GM08714 (cell line): Measurements from ENCODE around the gene LSM2.

Experiments used
- H3K4me3 ChIP-seq: fragments of 200-500 bp; sonication (Bioruptor generic); 2 replicates; pipeline ENCODE4 v1.5.1; 2014; ENCODE audit warnings: mild to moderate bottlenecking, low read length, inconsistent platforms
- ZNF274 ChIP-seq: IDR thresholded peaks from 2 replicates; pipeline ENCODE4 v1.6.1; 2012; ENCODE audit warnings: mild to moderate bottlenecking, low read depth, low read length

The LSM2 gene

GRCh38 chr6:31776989-31777666, 29.6 kb downstream of the LSM2 start, which contains the start of gene VWA7:
VWA7 (minus strand) TSS chr6:31777328; CDS start chr6:31776779, 549 bp downstream.
- no peak for TF ChIP-seq ZNF274
- no peak within 1 kb of the TSS for H3K4me3 ChIP-seq

DNA sequence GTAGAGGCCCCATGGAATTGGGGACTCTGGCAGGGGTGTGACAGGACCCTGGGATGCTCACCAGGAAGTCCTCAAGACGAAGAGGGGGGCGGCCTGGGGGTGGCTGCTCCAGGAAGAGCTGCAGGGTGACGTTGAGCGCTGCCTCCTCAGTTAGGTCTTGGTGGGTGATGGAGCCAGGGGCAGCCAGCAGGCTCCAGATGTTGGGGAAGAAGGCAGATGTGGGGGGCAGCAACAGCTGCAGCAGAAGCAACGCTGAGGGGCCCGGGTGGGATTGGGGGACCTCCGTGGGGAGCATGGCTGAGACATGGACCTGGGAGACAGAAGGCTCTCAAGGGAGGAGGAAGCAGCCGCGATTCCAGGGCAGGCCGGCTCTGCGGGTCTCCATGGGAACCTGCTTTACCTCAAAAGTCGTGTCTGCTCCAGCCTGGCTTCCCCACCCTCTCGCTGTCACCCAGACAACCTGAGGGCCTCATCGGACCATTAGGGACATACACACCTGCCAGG, 30.2 kb downstream of the LSM2 start:
- TF ChIP-seq ZNF274: no peak
- no peak overlapping the region for H3K4me3 ChIP-seq

GRCh38 chr6:31775633-31776484, 30.9 kb downstream of the LSM2 start:
- no peak for TF ChIP-seq ZNF274
- H3K4me3 ChIP-seq: no peak overlapping the region

- no peak for TF ChIP-seq ZNF274
Observed at GRCh38 chr6:31775184-31775583, 31.6 kb downstream of the LSM2 start.

DNA sequence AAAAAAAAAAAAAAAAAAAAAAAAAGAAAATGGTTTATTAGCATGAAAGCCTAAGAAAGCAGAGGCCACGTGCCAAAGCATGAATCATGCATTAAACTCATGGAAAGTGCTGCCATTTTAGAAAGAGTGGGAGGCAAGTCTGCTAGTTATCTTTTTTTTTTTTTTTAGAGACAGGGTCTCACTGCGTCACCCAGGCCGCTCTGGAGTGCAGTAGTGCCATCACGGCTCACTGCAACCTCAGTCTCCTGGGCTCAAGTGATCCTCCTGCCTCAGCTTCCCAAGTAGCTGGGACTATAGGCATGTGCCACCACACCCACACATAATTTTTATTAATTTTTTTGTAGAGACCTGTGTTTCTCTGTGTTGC, 34.8 kb downstream of the LSM2 start:
- no peak overlapping the region for H3K4me3 ChIP-seq
- no peak for TF ChIP-seq ZNF274

More at GRCh38 chr6:31775184-31775583, 31.6 kb downstream of the LSM2 start:
- no peak overlapping the region for H3K4me3 ChIP-seq

GRCh38 chr6:31770860-31771259, 35.9 kb downstream of the LSM2 start:
- TF ChIP-seq ZNF274: no peak
- H3K4me3 ChIP-seq: no peak overlapping the region

- TF ChIP-seq ZNF274: no peak
Observed at GRCh38 chr6:31769684-31770371, 36.9 kb downstream of the LSM2 start.

DNA sequence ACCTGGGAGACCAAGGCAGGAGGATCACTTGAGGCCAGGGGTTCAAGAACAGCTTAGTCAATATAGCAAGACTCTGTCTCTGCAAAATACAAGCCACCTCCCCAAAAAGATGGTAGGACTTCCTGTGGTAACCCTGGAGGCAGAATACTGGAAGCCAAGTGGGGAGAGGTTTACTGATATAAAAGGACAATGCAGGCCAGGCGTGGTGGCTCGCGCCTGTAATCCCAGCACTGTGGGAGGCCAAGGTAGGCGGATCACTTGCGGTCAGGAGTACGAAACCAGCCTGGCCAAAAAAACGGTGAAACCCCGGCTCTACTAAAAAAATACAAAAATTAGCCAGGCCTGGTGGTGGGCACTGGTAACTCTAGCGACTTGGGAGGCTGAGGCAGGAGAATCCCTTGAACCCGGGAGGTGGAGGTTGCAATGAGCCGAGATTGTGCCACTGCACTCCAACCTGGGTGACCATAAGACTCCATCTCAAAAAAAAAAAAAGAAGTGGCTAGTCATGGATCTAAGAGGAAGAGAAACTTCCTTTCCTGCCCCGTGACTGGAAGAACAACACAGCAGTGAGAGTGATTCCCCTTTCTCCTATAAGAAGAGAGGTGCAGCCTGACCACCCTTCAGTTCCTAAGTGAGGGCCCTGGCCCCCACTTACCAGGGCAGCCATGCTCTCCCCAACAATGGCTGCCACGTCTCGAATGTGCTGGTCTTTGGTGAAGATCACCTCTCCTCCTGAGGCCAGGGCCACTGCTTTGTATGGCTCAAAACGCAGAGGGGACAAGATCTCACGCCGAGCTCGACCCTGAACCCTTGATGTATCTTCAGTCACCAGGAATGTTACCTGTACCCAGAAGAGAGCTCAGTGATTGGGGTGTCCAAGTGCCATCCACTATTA, 38.2 kb downstream of the LSM2 start:
- H3K4me3 ChIP-seq: no peak overlapping the region
- no peak for TF ChIP-seq ZNF274

More at GRCh38 chr6:31769684-31770371, 36.9 kb downstream of the LSM2 start:
- H3K4me3 ChIP-seq: no peak overlapping the region

DNA sequence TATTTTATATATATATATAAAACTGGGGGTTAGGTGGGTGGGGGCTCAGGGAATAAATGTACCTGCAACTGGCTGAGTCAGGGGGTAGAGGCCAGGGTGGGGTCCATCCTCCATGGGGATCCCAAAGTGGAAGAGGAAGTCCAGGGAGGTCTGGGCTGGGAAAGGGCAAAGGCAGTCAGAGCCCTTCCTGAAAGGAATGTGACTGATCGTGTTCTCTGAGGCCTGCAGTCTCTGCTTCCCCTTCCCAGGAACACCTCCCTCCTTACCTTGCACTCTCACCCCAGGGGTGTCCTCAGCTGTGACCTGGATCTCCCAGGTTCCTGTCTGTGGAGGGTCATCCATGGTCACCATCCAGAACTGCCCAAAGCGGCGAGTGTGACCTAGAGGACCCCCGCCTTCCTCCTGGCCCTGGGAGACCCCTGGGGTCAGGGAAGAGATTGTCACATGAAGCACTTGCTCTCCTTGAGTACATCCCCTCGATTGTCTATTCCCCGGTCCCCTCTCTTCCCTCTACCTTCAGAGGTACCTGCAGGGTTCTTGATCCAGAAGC, 39.6 kb downstream of the LSM2 start:
- TF ChIP-seq ZNF274: no peak
- no peak overlapping the region for H3K4me3 ChIP-seq

DNA sequence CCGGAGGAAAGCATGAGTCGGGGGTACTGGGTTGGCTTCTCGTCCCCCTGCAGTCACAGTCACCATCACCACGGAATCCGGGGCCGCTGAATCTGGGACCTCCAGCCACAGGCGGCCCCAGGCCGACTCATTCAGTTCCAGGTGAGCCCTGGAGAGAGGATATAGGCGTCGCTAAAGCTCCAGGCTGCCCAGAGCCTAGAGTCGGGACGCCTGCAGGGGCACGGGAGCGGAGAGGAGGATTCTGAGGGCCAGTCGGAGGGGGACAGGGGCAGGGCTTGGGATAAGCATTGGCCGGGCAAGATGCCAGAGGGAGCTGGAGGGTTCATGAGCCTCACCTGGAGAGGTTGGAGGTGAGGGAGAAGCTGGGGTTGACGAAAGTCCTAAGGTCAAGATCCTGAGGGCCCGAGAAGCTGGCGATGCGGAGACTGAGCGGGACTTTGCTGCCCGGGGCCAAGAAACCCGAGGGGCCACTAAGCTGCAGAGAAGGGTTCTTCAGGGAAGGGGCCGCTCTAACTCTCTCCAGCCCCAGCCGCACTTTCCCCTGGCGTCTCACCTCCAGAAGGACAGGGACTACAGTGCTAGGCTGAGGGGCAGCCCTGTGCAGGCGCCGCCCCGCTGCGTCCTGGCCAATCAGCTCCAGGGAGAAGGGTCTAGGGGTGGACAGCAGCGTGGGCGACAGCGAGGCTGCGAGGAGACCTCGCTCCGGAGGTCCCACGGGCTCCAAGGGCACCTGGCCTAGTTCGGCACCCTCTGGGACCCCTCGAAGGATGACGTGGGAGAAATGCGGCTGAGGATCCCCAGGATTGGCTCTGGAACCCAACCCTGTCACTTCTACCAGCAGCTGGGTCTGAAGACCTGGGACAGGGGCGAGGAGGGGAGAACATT, 40.6 kb downstream of the LSM2 start:
- TF ChIP-seq ZNF274: no peak
- no peak overlapping the region for H3K4me3 ChIP-seq

DNA sequence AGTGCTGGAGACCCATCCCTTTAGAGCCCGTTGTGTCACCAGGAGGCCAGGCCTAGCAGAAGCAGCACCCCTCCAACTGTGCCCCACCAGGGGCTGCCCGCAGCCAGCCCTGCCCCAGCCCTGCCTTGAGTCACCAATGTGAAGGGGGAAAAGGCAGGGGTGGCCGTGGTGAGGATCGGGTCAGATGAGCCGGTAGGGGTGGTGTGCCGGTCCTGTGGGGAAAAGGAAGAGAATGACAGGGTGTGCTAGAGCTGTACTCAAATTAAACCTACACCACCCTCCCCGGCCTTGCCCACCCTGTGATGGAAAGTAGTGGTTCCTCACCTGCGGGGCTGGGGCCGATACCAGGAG, 41.2 kb downstream of the LSM2 start:
- no peak for TF ChIP-seq ZNF274
- H3K4me3 ChIP-seq: no peak overlapping the region

- no peak for TF ChIP-seq ZNF274
Observed at GRCh38 chr6:31764198-31764597, 42.6 kb downstream of the LSM2 start.

More at GRCh38 chr6:31764198-31764597, 42.6 kb downstream of the LSM2 start:
- H3K4me3 ChIP-seq: no peak overlapping the region
